ENCODE measurements around the gene SLC25A10. TPM values are rescaled to one million over a fixed set of nuclear protein-coding genes. Genes with fewer than 3 reads are reported as not detected.

The SLC25A10 gene
- 2.5 TPM for total RNA-seq
- 1 to 10 TPM; 3.4 to 4.3 (median 3.7) TPM for polyA plus RNA-seq

DNA sequence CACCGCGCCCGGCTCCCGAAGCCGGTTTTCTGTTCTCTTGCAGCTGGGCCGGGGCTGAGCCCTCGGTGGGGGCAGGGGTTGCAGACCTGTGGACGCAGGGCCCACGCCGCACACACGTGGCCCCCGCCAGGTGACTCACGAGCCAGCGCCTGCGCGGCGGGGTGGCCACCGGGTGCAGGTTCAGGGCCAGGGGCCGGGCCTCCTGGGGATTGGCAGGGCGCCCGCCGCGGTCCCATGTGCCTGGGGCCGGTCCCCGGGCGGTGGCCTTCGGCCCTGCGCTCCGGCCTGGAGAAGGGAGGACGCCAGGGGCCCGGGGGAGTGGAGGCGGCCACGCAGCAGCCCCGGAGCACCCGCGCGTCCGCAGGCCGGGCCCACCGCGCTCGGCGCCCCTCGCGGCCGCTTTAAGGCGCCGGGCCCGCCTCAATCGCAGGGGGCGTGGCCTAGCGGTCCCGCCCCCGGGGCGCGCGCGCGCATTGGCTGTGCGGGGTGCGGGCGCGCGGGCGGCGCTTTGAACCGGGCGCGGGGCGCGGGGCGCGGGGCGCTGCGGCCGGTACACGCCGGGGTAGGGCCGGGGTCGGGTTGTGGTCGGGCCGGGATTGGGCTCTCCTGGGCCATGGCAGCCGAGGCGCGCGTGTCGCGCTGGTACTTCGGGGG, at the start of gene SLC25A10:
Gene SLC25A10, plus strand, starts transcription at position 471 of the 654 bp plus-strand sequence. Its CDS starts 143 bp downstream, at position 614.
- no peaks in the 10 kb centered on the region for H3K27me3 Mint-ChIP-seq
- H3K9me3 ChIP-seq (ENCODE audit: control insufficient read depth in 2 of 2, low read length in 2 of 2) = no peaks in the 10 kb centered on the region
- peak within 1 kb of the TSS in 2 of 3 donors; percentile 43 to 77 for H3K27ac Mint-ChIP-seq
- H3K4me1 ChIP-seq (ENCODE audit: control insufficient read depth, insufficient read depth, low read length, poor library complexity, severe bottlenecking) = peaks cover 32% of the 10 kb centered on the region
- H3K4me3 Mint-ChIP-seq = peak within 1 kb of the TSS; percentile 79 to 86 (median 82)
- H3K4me3 ChIP-seq (ENCODE audit: low read depth, low read length) = peak within 1 kb of the TSS; percentile 26
- peak within 1 kb of the TSS; percentile 5 for H3K27ac ChIP-seq (ENCODE audit: insufficient read depth, low read length, poor library complexity, severe bottlenecking)
- H3K36me3 Mint-ChIP-seq = no peaks in the 10 kb centered on the region
- no peaks in the 10 kb centered on the region for H3K9me3 Mint-ChIP-seq
- H3K36me3 ChIP-seq (ENCODE audit: control insufficient read depth, insufficient read depth, low read length) = no peaks in the 10 kb centered on the region
- DNase-seq (peak; percentile 68 to 88 (median 77)), ATAC-seq (ENCODE audit: low read depth in 2 of 2) (peak; percentile 84)
- peaks cover 0 to 19% (median 4%) of the 10 kb centered on the region in 4 donors for H3K4me1 Mint-ChIP-seq
- no peaks in the 10 kb centered on the region for H3K27me3 ChIP-seq (ENCODE audit: control insufficient read depth, insufficient read depth, low read length)

DNA sequence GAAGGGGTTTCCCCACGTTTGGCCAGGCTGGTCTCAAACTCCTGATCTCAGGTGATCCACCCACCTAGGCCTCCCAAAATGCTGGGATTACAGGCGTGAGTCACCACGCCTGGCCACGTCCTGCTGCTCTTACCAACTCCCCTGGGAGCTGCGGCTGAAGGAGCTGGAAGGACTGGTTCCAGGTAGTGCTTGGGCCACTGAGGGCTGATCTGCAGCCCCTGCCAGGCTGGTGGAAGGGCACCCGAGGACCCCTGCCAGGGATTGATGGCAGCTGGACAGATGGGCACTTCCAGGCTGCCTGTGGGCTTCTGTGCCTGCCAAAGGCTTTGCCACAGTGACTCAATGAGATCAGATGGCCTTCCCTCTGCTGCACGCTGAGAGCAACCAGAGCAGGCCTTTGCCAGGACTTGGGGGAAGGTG, 48.0 kb upstream of the SLC25A10 start:
- ATAC-seq (ENCODE audit: low read depth in 2 of 2) = no peak
- H3K27me3 Mint-ChIP-seq = no peaks in the 10 kb centered on the region
- no peaks in the 10 kb centered on the region for H3K9me3 ChIP-seq (ENCODE audit: control insufficient read depth in 2 of 2, low read length in 2 of 2)
- H3K4me1 ChIP-seq (ENCODE audit: control insufficient read depth, insufficient read depth, low read length, poor library complexity, severe bottlenecking) = peaks cover 43% of the 10 kb centered on the region
- no peak overlapping the region for H3K27ac Mint-ChIP-seq
- H3K27ac ChIP-seq (ENCODE audit: insufficient read depth, low read length, poor library complexity, severe bottlenecking) = no peak overlapping the region
- H3K36me3 Mint-ChIP-seq = peaks cover 7% of the 10 kb centered on the region
- H3K4me3 ChIP-seq (ENCODE audit: low read depth, low read length) = no peak overlapping the region
- H3K36me3 ChIP-seq (ENCODE audit: control insufficient read depth, insufficient read depth, low read length) = peaks cover 2% of the 10 kb centered on the region
- H3K4me1 Mint-ChIP-seq = peaks cover 8 to 50% (median 22%) of the 10 kb centered on the region in 4 donors
- H3K27me3 ChIP-seq (ENCODE audit: control insufficient read depth, insufficient read depth, low read length) = no peaks in the 10 kb centered on the region
- H3K9me3 Mint-ChIP-seq = peaks cover 0 to 2% (median 0%) of the 10 kb centered on the region in 7 donors
- DNase-seq = no peak
- H3K4me3 Mint-ChIP-seq = peak overlapping the region in 2 of 4 donors; percentile 11 to 44

- H3K9me3 ChIP-seq (ENCODE audit: control insufficient read depth in 2 of 2, low read length in 2 of 2) = no peaks in the 10 kb centered on the region
- H3K27ac Mint-ChIP-seq = peak overlapping the region; percentile 93 to 95 (median 94)
- peaks cover 7% of the 10 kb centered on the region for H3K36me3 Mint-ChIP-seq
- peaks cover 0 to 2% (median 0%) of the 10 kb centered on the region in 7 donors for H3K9me3 Mint-ChIP-seq
- H3K4me1 Mint-ChIP-seq = peaks cover 8 to 55% (median 22%) of the 10 kb centered on the region in 4 donors
- peak in 2 of 3 donors; percentile 29 to 71 for DNase-seq
- H3K36me3 ChIP-seq (ENCODE audit: control insufficient read depth, insufficient read depth, low read length) = peaks cover 13% of the 10 kb centered on the region
- peak overlapping the region; percentile 90 for H3K27ac ChIP-seq (ENCODE audit: insufficient read depth, low read length, poor library complexity, severe bottlenecking)
- peak; percentile 15 to 19 for ATAC-seq (ENCODE audit: low read depth in 2 of 2)
- H3K27me3 Mint-ChIP-seq = no peaks in the 10 kb centered on the region
- H3K4me1 ChIP-seq (ENCODE audit: control insufficient read depth, insufficient read depth, low read length, poor library complexity, severe bottlenecking) = peaks cover 43% of the 10 kb centered on the region
- peak overlapping the region; percentile 94 to 100 (median 96) for H3K4me3 Mint-ChIP-seq
- peak overlapping the region; percentile 83 for H3K4me3 ChIP-seq (ENCODE audit: low read depth, low read length)
- no peaks in the 10 kb centered on the region for H3K27me3 ChIP-seq (ENCODE audit: control insufficient read depth, insufficient read depth, low read length)
These were observed 46.6 kb upstream of the SLC25A10 start for GRCh38 chr17:81665205-81666091.

- peak in 1 of 3 donors; percentile 60 for DNase-seq
- peak overlapping the region; percentile 93 to 95 (median 94) for H3K27ac Mint-ChIP-seq
- peaks cover 43% of the 10 kb centered on the region for H3K4me1 ChIP-seq (ENCODE audit: control insufficient read depth, insufficient read depth, low read length, poor library complexity, severe bottlenecking)
- H3K4me3 ChIP-seq (ENCODE audit: low read depth, low read length) = peak overlapping the region; percentile 83
- H3K4me3 Mint-ChIP-seq = peak overlapping the region; percentile 94 to 100 (median 96)
- no peaks in the 10 kb centered on the region for H3K9me3 ChIP-seq (ENCODE audit: control insufficient read depth in 2 of 2, low read length in 2 of 2)
- H3K36me3 Mint-ChIP-seq = peaks cover 7% of the 10 kb centered on the region
- peaks cover 17% of the 10 kb centered on the region for H3K36me3 ChIP-seq (ENCODE audit: control insufficient read depth, insufficient read depth, low read length)
- peak overlapping the region; percentile 90 for H3K27ac ChIP-seq (ENCODE audit: insufficient read depth, low read length, poor library complexity, severe bottlenecking)
- peak; percentile 9 to 17 for ATAC-seq (ENCODE audit: low read depth in 2 of 2)
- H3K4me1 Mint-ChIP-seq = peaks cover 8 to 55% (median 22%) of the 10 kb centered on the region in 4 donors
- no peaks in the 10 kb centered on the region for H3K27me3 ChIP-seq (ENCODE audit: control insufficient read depth, insufficient read depth, low read length)
- H3K9me3 Mint-ChIP-seq = peaks cover 0 to 2% (median 0%) of the 10 kb centered on the region in 7 donors
- H3K27me3 Mint-ChIP-seq = no peaks in the 10 kb centered on the region
These were observed 46.1 kb upstream of the SLC25A10 start for GRCh38 chr17:81666092-81666341.

DNA sequence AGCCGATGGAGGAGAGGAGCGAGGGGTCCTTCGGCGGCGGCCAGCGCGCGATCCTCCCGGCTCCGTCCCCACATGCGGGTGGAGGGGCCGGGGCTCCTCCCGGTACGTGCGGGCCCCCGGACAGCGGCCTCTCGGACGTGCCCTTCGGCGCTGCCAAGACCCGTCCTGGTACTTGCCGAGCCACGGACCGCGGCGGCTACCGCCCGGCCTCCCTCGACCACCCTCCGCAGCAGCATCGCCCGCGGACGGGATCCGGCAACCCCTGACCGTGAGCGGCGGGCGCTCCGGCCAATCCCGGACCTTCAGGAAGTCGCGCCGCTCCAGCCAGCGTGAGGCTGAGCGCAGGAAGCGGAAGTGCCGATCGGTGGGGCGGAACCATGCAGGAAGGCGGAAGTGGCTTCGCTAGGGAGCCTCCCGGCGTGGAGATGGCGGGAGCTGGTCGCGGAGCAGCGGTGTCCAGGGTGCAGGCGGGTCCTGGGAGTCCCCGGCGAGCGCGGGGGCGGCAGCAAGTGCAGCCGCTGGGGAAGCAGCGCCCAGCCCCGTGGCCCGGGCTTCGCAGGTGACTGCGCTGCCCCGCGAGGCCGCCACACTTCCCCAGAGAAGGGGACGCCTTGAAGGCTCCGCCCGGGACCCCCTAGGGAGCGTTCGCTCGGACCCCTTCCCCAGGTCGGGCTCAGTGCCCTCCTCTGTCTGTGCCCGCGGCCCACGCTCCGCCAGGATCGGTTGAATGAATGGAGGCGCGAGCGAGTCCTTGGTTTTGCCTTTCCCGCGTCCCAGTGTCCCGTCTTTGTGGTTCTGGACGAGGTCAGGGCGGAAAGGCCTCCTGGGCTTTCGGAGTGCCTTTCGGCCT, 45.5 kb upstream of the SLC25A10 start, which contains the start of the genes CCDC137 and OXLD1:
Gene CCDC137, plus strand, starts transcription at position 396 of the 850 bp plus-strand sequence. Its CDS starts 30 bp downstream, at position 426.
Gene OXLD1, minus strand, starts transcription at position 264 of the 850 bp plus-strand sequence. Its CDS starts 28 bp downstream, at position 236.
- DNase-seq (peak; percentile 91 to 96 (median 92)), ATAC-seq (ENCODE audit: low read depth in 2 of 2) (peak; percentile 94 to 98)
- Histone ChIP-seq H3K27me3 (ENCODE audit: control insufficient read depth, insufficient read depth, low read length) (no peaks in the 10 kb centered on the region), H3K4me3 (ENCODE audit: low read depth, low read length) (peak within 1 kb of the TSS; percentile 83), H3K36me3 (ENCODE audit: control insufficient read depth, insufficient read depth, low read length) (peaks cover 23% of the 10 kb centered on the region), H3K4me1 (ENCODE audit: control insufficient read depth, insufficient read depth, low read length, poor library complexity, severe bottlenecking) (peaks cover 43% of the 10 kb centered on the region), H3K27ac (ENCODE audit: insufficient read depth, low read length, poor library complexity, severe bottlenecking) (peak within 1 kb of the TSS; percentile 90), H3K9me3 (ENCODE audit: control insufficient read depth in 2 of 2, low read length in 2 of 2) (no peaks in the 10 kb centered on the region)
- Mint-ChIP-seq H3K9me3 (peaks cover 0 to 2% (median 0%) of the 10 kb centered on the region in 7 donors), H3K27me3 (no peaks in the 10 kb centered on the region), H3K4me3 (peak within 1 kb of the TSS; percentile 94 to 100 (median 96)), H3K4me1 (peaks cover 8 to 55% (median 22%) of the 10 kb centered on the region in 4 donors), H3K36me3 (peaks cover 7% of the 10 kb centered on the region), H3K27ac (peak within 1 kb of the TSS; percentile 93 to 97 (median 95))

GRCh38 chr17:81667754-81668153, 44.3 kb upstream of the SLC25A10 start:
- peak overlapping the region; percentile 53 to 93 (median 83) for H3K27ac Mint-ChIP-seq
- H3K4me3 Mint-ChIP-seq = peak overlapping the region; percentile 88 to 100 (median 96)
- Histone ChIP-seq H3K27me3 (ENCODE audit: control insufficient read depth, insufficient read depth, low read length) (no peaks in the 10 kb centered on the region), H3K4me1 (ENCODE audit: control insufficient read depth, insufficient read depth, low read length, poor library complexity, severe bottlenecking) (peaks cover 38% of the 10 kb centered on the region), H3K36me3 (ENCODE audit: control insufficient read depth, insufficient read depth, low read length) (peaks cover 34% of the 10 kb centered on the region), H3K4me3 (ENCODE audit: low read depth, low read length) (no peak overlapping the region), H3K27ac (ENCODE audit: insufficient read depth, low read length, poor library complexity, severe bottlenecking) (no peak overlapping the region), H3K9me3 (ENCODE audit: control insufficient read depth in 2 of 2, low read length in 2 of 2) (no peaks in the 10 kb centered on the region)
- DNase-seq (no peak), ATAC-seq (ENCODE audit: low read depth in 2 of 2) (no peak)
- H3K27me3 Mint-ChIP-seq = no peaks in the 10 kb centered on the region
- peaks cover 0 to 2% (median 0%) of the 10 kb centered on the region in 7 donors for H3K9me3 Mint-ChIP-seq
- peaks cover 7% of the 10 kb centered on the region for H3K36me3 Mint-ChIP-seq
- peaks cover 8 to 50% (median 21%) of the 10 kb centered on the region in 4 donors for H3K4me1 Mint-ChIP-seq

DNA sequence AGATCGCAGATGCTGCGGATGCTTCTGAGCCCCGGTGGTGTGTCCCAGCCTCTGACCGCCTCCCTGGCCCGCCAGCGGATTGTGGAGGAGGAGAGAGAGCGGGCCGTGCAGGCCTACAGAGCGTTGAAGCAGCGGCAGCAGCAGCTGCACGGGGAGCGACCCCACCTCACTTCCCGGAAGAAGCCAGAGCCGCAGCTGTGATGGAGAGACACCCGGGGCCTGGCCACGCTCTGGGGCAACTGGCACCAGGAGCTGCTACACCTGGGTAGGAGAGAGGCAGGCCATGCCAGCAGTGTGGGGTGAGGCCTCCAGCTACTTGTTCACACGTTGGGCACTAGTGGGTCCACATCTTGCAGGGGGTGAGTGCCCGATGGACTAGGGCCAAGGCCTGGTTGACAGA, 39.6 kb upstream of the SLC25A10 start:
- H3K9me3 Mint-ChIP-seq = no peaks in the 10 kb centered on the region
- Histone ChIP-seq H3K4me3 (ENCODE audit: low read depth, low read length) (no peak overlapping the region), H3K36me3 (ENCODE audit: control insufficient read depth, insufficient read depth, low read length) (peaks cover 43% of the 10 kb centered on the region), H3K27me3 (ENCODE audit: control insufficient read depth, insufficient read depth, low read length) (no peaks in the 10 kb centered on the region), H3K27ac (ENCODE audit: insufficient read depth, low read length, poor library complexity, severe bottlenecking) (no peak overlapping the region), H3K9me3 (ENCODE audit: control insufficient read depth in 2 of 2, low read length in 2 of 2) (no peaks in the 10 kb centered on the region), H3K4me1 (ENCODE audit: control insufficient read depth, insufficient read depth, low read length, poor library complexity, severe bottlenecking) (peaks cover 10% of the 10 kb centered on the region)
- H3K4me1 Mint-ChIP-seq = peaks cover 9 to 25% (median 12%) of the 10 kb centered on the region in 4 donors
- H3K36me3 Mint-ChIP-seq = peaks cover 3% of the 10 kb centered on the region
- no peak overlapping the region for H3K4me3 Mint-ChIP-seq
- ATAC-seq (ENCODE audit: low read depth in 2 of 2) = no peak
- H3K27me3 Mint-ChIP-seq = no peaks in the 10 kb centered on the region
- no peak overlapping the region for H3K27ac Mint-ChIP-seq
- no peak for DNase-seq

Measured in CD4-positive, CD25-positive, alpha-beta regulatory T cell (primary cell).